ENCODE data around the gene AACS. TPM values are rescaled to one million over a fixed set of nuclear protein-coding genes. Genes with fewer than 3 reads are reported as not detected.

Gene AACS
- total RNA-seq, 2 experiments from 2014 or later: 10.2 to 24.6 TPM

- H3K79me2 ChIP-seq (ENCODE audit: insufficient read depth, low read depth, low read length): no peaks in the 10 kb centered on the region
- H3K4me2 ChIP-seq (ENCODE audit: low read length): peak overlapping the region; percentile 70
- POLR2A ChIA-PET: interaction anchor here (0.6 to 2.1 kb wide), 9 partner anchors 14 to 289 kb away, joined by 3 to 9 read pairs (median 6); no protein-coding TSS in a partner anchor
- H3K36me3 ChIP-seq (ENCODE audit: insufficient read depth, low read length): no peaks in the 10 kb centered on the region
- no peaks in the 10 kb centered on the region for H3K9me2 ChIP-seq (ENCODE audit: insufficient read depth, low read length)
- BruUV-seq (replicated peaks): no TSS peak
- intact Hi-C loops (cut with micrococcal nuclease; ENCODE audit: unreplicated experiment): loop anchor here (5.0 kb wide), 1 partner anchor 262 kb away; no protein-coding TSS in a partner anchor
- H3K9me3 ChIP-seq (ENCODE audit: low read length): no peaks in the 10 kb centered on the region
- no peak for TF ChIP-seq EZH2phosphoT487 (IDR thresholded peaks at IDR 0.05; ENCODE audit: borderline replicate concordance, low read depth, low read length)
- TF ChIP-seq CTCF (conservative IDR thresholded peaks at IDR 0.05; ENCODE audit: low read length): no peak
- H3K4me1 ChIP-seq (ENCODE audit: insufficient read depth, low read length, poor library complexity, severe bottlenecking): peaks cover 79% of the 10 kb centered on the region
- peak; percentile 39 for DNase-seq (ENCODE audit: low spot score)
- no peak overlapping the region for H3K27ac ChIP-seq (ENCODE audit: low read depth, low read length, poor library complexity, severe bottlenecking)
- H4K20me1 ChIP-seq (ENCODE audit: insufficient read depth, low read length): no peaks in the 10 kb centered on the region
- H3K4me3 ChIP-seq (ENCODE audit: low read depth, low read length, poor library complexity, severe bottlenecking): peak overlapping the region; percentile 33
- CTCF ChIA-PET (ENCODE audit: unreplicated experiment): interaction anchor here (1.5 kb wide), 1 partner anchor 61 kb away, joined by 5 read pairs; no protein-coding TSS in a partner anchor
- no peak overlapping the region for H2AFZ ChIP-seq (ENCODE audit: low read length)
These were observed 123.8 kb downstream of the AACS start for GRCh38 chr12:125189015-125189414.

- H3K27ac ChIP-seq (ENCODE audit: low read depth, low read length, poor library complexity, severe bottlenecking): no peak overlapping the region
- H3K4me1 ChIP-seq (ENCODE audit: insufficient read depth, low read length, poor library complexity, severe bottlenecking): peaks cover 74% of the 10 kb centered on the region
- no peak overlapping the region for H2AFZ ChIP-seq (ENCODE audit: low read length)
- no TSS peak for BruUV-seq (replicated peaks)
- H4K20me1 ChIP-seq (ENCODE audit: insufficient read depth, low read length): no peaks in the 10 kb centered on the region
- DNase-seq (ENCODE audit: low spot score): no peak
- peak overlapping the region; percentile 70 for H3K4me2 ChIP-seq (ENCODE audit: low read length)
- ChIA-PET POLR2A (interaction anchor here (0.6 to 1.0 kb wide), 3 partner anchors 40 to 161 kb away, joined by 3 to 4 read pairs (median 3); no protein-coding TSS in a partner anchor), CTCF (ENCODE audit: unreplicated experiment) (interaction anchor here (1.5 kb wide), 1 partner anchor 60 kb away, joined by 5 read pairs; no protein-coding TSS in a partner anchor)
- TF ChIP-seq EZH2phosphoT487 (IDR thresholded peaks at IDR 0.05; ENCODE audit: borderline replicate concordance, low read depth, low read length) (no peak), CTCF (conservative IDR thresholded peaks at IDR 0.05; ENCODE audit: low read length) (no peak)
- H3K36me3 ChIP-seq (ENCODE audit: insufficient read depth, low read length): no peaks in the 10 kb centered on the region
- no peaks in the 10 kb centered on the region for H3K9me3 ChIP-seq (ENCODE audit: low read length)
- H3K4me3 ChIP-seq (ENCODE audit: low read depth, low read length, poor library complexity, severe bottlenecking): peak overlapping the region; percentile 33
- H3K9me2 ChIP-seq (ENCODE audit: insufficient read depth, low read length): no peaks in the 10 kb centered on the region
- intact Hi-C loops (cut with micrococcal nuclease; ENCODE audit: unreplicated experiment): loop anchor here (5.0 kb wide), 1 partner anchor 262 kb away; no protein-coding TSS in a partner anchor
- H3K79me2 ChIP-seq (ENCODE audit: insufficient read depth, low read depth, low read length): no peaks in the 10 kb centered on the region
These were observed 124.3 kb downstream of the AACS start for GRCh38 chr12:125189502-125189901.
